Gastroesophageal sphincter (tissue), 4 donors: ENCODE data around the gene SRP9. TPM values are rescaled to one million over a fixed set of nuclear protein-coding genes. Genes with fewer than 3 reads are reported as not detected.

Source experiments
- ATAC-seq: fragments of 150-250 bp; one replicate; pipeline ENCODE4 v1.9.1; 2016; ENCODE audit warnings: mild to moderate bottlenecking, moderate library complexity
- H3K27ac ChIP-seq, 4 donors: fragments of 200-600 bp; sonication (generic) in 3 of 4; 1 replicate in 3 of 4; 2 replicates in 1 of 4; pipeline ENCODE4 v1.5.1; 2016 to 2019
- H3K27me3 ChIP-seq: fragments of 200-600 bp; sonication (generic); one replicate; pipeline ENCODE4 v1.5.1; 2019
- H3K36me3 ChIP-seq, 2 donors: fragments of 200-600 bp; sonication (generic); one replicate each; pipeline ENCODE4 v1.5.1; 2019; ENCODE audit warnings: control low read depth in 1 of 2
- H3K4me1 ChIP-seq, 3 donors: fragments of 200-600 bp; sonication (generic); 1 replicate in 2 of 3; 2 replicates in 1 of 3; pipeline ENCODE4 v1.5.1; 2016 to 2019; ENCODE audit warnings: control low read depth in 2 of 3
- H3K4me3 ChIP-seq, 2 donors: fragments of 200-600 bp; sonication (generic); one replicate each; pipeline ENCODE4 v1.5.1; 2019; ENCODE audit warnings: mild to moderate bottlenecking in 1 of 2, moderate library complexity in 1 of 2
- H3K9me3 ChIP-seq, 3 donors: fragments of 200-600 bp; sonication (generic); one replicate each; pipeline ENCODE4 v1.5.1; 2017 to 2019; ENCODE audit warnings: control low read depth in 2 of 3
- EP300 ChIP-seq: sonication (generic); formaldehyde crosslinking; IDR thresholded peaks from one replicate; pipeline ENCODE4 v1.6.1; 2017; ENCODE audit warnings: antibody characterized with exemption, mild to moderate bottlenecking
- POLR2A ChIP-seq, 2 donors: fragments of 450-650 bp; IDR thresholded peaks; one replicate each; pipeline ENCODE4 v1.6.1; 2017; ENCODE audit warnings: antibody characterized with exemption in 2 of 2, mild to moderate bottlenecking in 2 of 2, moderate library complexity in 1 of 2
- POLR2AphosphoS5 ChIP-seq: sonication (generic); formaldehyde crosslinking; IDR thresholded peaks from one replicate; pipeline ENCODE4 v1.6.1; 2017; ENCODE audit warnings: antibody characterized with exemption
- WGBS, 2 donors: methylation state at CpG; one replicate each; pipeline ENCODE4 v1.1.5; 2018; ENCODE audit warnings: low coverage in 1 of 2; 5-methylcytosine and 5-hydroxymethylcytosine counted together
- total RNA-seq, 4 donors: library from RNA; depleted of rRNA; stranded (reverse); fragments of >200 nt; gene quantifications; one replicate each; pipeline ENCODE4 v1.1.0, GENCODE V29; 2016
- TF ChIP-seq, protein P1 (sequence below), 4 experiments: fragments of 200-600 bp in 2 of 4; fragments of 450-650 bp in 2 of 4; sonication (generic) in 1 of 4; IDR thresholded peaks; one replicate each; pipeline ENCODE4 v1.5.1; 2017 to 2019; ENCODE audit warnings: antibody characterized with exemption in 4 of 4, mild to moderate bottlenecking in 2 of 4, moderate library complexity in 2 of 4

The SRP9 gene
- total RNA-seq, 4 donors from 2014 or later: 146 to 260 (median 216) TPM

DNA sequence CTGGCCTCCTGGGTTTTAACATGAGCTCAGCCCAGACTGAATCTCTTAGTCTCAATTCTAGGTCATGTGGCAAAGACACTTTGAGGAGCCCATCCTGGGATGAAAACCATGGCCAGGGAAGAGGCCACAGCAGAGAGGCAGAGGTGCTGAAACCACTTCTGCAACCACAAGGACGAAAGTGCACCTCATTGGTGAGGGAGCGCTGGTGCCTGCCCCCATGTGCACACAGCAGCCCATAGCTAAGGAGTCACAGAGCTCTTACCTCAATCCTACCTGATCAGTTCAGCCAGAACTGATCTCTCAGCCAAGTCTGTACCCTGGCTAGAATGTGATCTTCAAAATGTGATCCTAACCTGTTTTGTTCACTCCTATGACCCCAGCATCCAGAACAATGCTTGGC lies 32.9 kb upstream of the SRP9 start:
- H3K4me1 ChIP-seq: peaks cover 0 to 35% (median 9%) of the 10 kb centered on the region in 3 donors
- no peaks in the 10 kb centered on the region for H3K9me3 ChIP-seq
- no peaks in the 10 kb centered on the region for H3K27me3 ChIP-seq
- H3K4me3 ChIP-seq: no peak overlapping the region
- no peak for TF ChIP-seq EP300
- no peak for TF ChIP-seq POLR2AphosphoS5
- TF ChIP-seq POLR2A (IDR thresholded peaks at IDR 0.05): no peak
- TF ChIP-seq, protein P1, sequence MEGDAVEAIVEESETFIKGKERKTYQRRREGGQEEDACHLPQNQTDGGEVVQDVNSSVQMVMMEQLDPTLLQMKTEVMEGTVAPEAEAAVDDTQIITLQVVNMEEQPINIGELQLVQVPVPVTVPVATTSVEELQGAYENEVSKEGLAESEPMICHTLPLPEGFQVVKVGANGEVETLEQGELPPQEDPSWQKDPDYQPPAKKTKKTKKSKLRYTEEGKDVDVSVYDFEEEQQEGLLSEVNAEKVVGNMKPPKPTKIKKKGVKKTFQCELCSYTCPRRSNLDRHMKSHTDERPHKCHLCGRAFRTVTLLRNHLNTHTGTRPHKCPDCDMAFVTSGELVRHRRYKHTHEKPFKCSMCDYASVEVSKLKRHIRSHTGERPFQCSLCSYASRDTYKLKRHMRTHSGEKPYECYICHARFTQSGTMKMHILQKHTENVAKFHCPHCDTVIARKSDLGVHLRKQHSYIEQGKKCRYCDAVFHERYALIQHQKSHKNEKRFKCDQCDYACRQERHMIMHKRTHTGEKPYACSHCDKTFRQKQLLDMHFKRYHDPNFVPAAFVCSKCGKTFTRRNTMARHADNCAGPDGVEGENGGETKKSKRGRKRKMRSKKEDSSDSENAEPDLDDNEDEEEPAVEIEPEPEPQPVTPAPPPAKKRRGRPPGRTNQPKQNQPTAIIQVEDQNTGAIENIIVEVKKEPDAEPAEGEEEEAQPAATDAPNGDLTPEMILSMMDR (IDR thresholded peaks at IDR 0.05): no peak
- WGBS, 2 donors: 100% methylated on average over 2 of the region's 2 CpGs; no CpG with 5 or more reads in 1 of the 2 donors
- ATAC-seq: no peak
- H3K36me3 ChIP-seq: no peaks in the 10 kb centered on the region
- peak overlapping the region in 3 of 4 donors; percentile 33 to 89 (median 83) for H3K27ac ChIP-seq

DNA sequence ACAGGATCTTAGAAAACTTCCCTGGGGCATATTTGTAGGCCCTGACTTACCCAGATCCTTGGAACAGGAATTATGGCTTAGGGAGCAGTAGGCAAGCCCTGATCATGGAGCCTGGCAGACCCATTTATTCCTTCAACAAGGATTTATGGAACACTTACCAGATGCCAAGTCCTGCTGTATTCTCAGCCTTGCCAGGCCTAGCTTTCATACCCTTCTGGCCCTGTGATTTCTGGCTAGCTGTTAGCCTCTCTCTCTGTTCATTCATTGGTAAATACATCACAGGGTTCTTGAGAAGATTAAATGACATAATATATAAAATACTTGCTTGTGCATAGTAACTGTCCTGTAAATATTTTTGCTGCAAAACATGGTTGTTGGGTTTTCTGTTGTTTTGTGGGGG lies 32.4 kb upstream of the SRP9 start:
- Histone ChIP-seq H3K4me1 (peaks cover 0 to 40% (median 9%) of the 10 kb centered on the region in 3 donors), H3K9me3 (no peaks in the 10 kb centered on the region), H3K4me3 (no peak overlapping the region), H3K36me3 (no peaks in the 10 kb centered on the region), H3K27ac (peak overlapping the region in 3 of 4 donors; percentile 33 to 89 (median 83)), H3K27me3 (no peaks in the 10 kb centered on the region)
- ATAC-seq: no peak
- TF ChIP-seq, protein P1 (IDR thresholded peaks at IDR 0.05): no peak
- TF ChIP-seq EP300: no peak
- no peak for TF ChIP-seq POLR2AphosphoS5
- TF ChIP-seq POLR2A (IDR thresholded peaks at IDR 0.05): no peak

DNA sequence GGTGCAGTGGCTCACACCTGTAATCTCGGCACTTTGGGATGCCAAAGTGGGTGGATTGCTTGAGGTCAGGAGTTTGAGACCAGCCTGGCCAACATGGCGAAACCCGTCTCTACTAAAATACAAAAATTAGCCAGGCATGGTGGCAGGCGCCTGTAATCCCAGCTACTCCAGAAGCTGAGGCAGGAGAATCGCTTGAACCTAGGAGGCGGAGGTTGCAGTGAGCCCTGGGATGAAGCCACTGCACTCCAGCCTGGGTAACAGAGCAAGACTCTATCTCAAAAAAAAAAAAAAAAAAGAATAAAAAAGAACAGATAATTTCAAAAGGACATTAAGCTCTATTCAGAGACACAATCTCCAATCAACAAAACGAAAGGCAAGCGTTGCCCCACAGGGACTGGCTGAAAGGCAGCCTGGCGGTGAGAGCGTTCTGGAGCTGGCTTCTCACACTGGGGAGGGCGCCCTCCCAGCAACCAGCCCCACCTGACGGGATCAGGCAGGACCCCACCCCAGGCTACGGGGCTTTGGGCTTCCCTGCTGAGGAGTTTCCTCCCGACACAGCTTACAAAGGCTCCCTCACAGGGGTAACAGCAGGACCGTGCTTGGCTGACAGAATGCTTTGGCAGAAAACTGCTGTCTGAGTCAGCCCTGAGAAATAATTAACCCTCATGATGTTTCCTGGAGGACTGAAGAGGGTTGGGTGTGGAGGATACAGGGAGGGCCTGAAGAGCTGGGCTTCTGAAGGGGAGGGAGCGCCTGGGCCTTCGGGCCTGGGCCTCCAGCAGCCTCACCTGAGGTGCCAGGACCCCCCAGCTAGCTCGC lies 31.1 kb upstream of the SRP9 start:
- Histone ChIP-seq H3K4me1 (peaks cover 0 to 46% (median 18%) of the 10 kb centered on the region in 3 donors), H3K9me3 (no peaks in the 10 kb centered on the region), H3K4me3 (peak overlapping the region; percentile 44 to 48), H3K27ac (peak overlapping the region; percentile 83 to 94 (median 89)), H3K27me3 (no peaks in the 10 kb centered on the region), H3K36me3 (no peaks in the 10 kb centered on the region)
- TF ChIP-seq POLR2AphosphoS5: peak; percentile 67
- no peak for TF ChIP-seq POLR2A (IDR thresholded peaks at IDR 0.05)
- TF ChIP-seq, protein P1 (IDR thresholded peaks at IDR 0.05): peak in 3 of 4 experiments; percentile 29 to 46 (median 43)
- WGBS, 2 donors: 16 to 20% methylated on average over 9 to 14 of the region's 18 CpGs
- peak; percentile 94 for ATAC-seq

DNA sequence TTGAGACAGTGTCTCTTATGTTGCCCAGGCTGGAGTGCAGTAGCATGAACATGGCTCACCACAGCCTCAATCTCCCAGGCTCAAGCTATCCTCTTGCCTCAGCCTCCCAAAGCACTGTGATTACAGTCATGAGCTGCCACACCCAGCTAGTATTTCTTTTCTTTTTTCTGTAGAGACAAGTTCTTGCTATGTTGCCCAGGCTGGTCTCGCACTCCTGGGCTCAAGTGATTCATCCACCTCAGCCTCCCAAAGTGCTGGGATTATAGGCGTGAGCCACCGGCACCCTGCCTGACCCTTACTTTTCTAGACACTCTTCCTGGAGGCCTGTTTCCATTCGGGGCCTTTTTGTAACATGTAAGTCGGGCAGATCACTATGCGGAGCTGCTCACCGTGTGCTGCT lies 30.1 kb upstream of the SRP9 start:
- peaks cover 0 to 46% (median 18%) of the 10 kb centered on the region in 3 donors for H3K4me1 ChIP-seq
- no peaks in the 10 kb centered on the region for H3K9me3 ChIP-seq
- WGBS, 2 donors: 57 to 98% methylated on average over 5 to 6 of the region's 7 CpGs
- no peak overlapping the region for H3K4me3 ChIP-seq
- no peak for TF ChIP-seq POLR2AphosphoS5
- TF ChIP-seq, protein P1 (IDR thresholded peaks at IDR 0.05): no peak
- no peak for TF ChIP-seq EP300
- H3K27me3 ChIP-seq: no peaks in the 10 kb centered on the region
- no peak for ATAC-seq
- peak overlapping the region in 3 of 4 donors; percentile 83 to 94 (median 89) for H3K27ac ChIP-seq
- no peaks in the 10 kb centered on the region for H3K36me3 ChIP-seq

DNA sequence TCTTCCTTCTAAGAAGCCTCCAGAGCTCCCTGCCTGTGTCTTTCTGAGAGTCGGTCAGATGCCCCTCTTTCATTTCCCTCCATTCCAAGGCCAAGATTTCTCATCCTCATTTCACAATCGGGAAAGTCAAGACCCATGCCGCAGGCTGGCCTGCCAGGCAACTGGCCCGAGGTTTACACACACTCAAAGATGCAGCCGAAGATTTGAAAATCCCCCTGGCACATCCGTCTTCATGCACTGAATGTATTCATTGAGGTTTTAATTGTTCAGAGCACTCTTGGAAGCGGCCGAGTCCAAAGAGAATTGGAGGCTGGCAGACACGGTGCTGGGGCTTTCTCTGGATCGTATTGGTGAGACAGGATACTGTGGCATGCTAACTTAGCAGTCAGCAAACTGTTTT lies 29.1 kb upstream of the SRP9 start:
- H3K9me3 ChIP-seq: no peaks in the 10 kb centered on the region
- no peak overlapping the region for H3K4me3 ChIP-seq
- H3K27ac ChIP-seq: no peak overlapping the region
- no peaks in the 10 kb centered on the region for H3K36me3 ChIP-seq
- no peak for ATAC-seq
- H3K27me3 ChIP-seq: no peaks in the 10 kb centered on the region
- TF ChIP-seq POLR2AphosphoS5 (no peak), EP300 (no peak), POLR2A (IDR thresholded peaks at IDR 0.05) (no peak)
- TF ChIP-seq, protein P1 (IDR thresholded peaks at IDR 0.05): no peak
- WGBS, 2 donors: 83 to 95% methylated on average over 6 to 9 of the region's 10 CpGs
- H3K4me1 ChIP-seq: peaks cover 0 to 46% (median 18%) of the 10 kb centered on the region in 3 donors
